Transverse colon (tissue), 4 donors: ENCODE measurements around the gene ZBTB40.

Experiments
- EP300 ChIP-seq: sonication (generic); formaldehyde crosslinking; IDR thresholded peaks from one replicate; pipeline ENCODE4 v1.6.1; 2017; ENCODE audit warnings: antibody characterized with exemption, low read depth
- POLR2A ChIP-seq: fragments of 450-650 bp; IDR thresholded peaks from one replicate; pipeline ENCODE4 v1.6.1; 2016; ENCODE audit warnings: antibody characterized with exemption, mild to moderate bottlenecking, moderate library complexity
- POLR2AphosphoS5 ChIP-seq, 3 donors: sonication (generic); formaldehyde crosslinking; IDR thresholded peaks; one replicate each; pipeline ENCODE4 v1.6.1; 2016; ENCODE audit warnings: antibody characterized with exemption in 3 of 3
- TF ChIP-seq, protein P1 (sequence below), 5 experiments: fragments of 200-600 bp in 3 of 5; fragments of 450-650 bp in 2 of 5; sonication (generic) in 3 of 5; IDR thresholded peaks; 1 replicate in 2 of 5; 2 replicates in 3 of 5; pipeline ENCODE4 v1.5.1; 2016 to 2017; ENCODE audit warnings: antibody characterized with exemption in 5 of 5, inconsistent platforms in 3 of 5, mild to moderate bottlenecking in 2 of 5, moderate library complexity in 1 of 5

DNA sequence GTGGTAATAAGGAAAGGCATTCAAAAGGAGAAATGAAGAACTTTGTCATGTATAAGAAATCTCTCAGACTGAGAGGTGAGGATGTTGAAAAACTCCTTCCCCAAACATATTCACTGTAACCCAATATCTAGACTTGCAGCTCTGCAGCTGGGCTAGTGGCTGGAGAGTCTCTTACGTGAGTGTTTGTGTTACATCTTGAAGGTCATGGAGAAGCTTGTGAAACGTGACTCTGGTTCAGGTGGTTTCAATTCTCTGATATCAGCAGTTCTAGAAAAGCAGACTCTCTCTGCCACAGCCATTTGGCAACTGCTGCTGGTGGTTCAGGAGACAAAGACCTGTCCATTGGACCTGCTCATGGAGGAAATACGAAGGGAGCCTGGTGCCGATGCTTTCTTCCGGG is 56.7 kb downstream of the ZBTB40 start:
- TF ChIP-seq POLR2A = no peak
- TF ChIP-seq, protein P1, sequence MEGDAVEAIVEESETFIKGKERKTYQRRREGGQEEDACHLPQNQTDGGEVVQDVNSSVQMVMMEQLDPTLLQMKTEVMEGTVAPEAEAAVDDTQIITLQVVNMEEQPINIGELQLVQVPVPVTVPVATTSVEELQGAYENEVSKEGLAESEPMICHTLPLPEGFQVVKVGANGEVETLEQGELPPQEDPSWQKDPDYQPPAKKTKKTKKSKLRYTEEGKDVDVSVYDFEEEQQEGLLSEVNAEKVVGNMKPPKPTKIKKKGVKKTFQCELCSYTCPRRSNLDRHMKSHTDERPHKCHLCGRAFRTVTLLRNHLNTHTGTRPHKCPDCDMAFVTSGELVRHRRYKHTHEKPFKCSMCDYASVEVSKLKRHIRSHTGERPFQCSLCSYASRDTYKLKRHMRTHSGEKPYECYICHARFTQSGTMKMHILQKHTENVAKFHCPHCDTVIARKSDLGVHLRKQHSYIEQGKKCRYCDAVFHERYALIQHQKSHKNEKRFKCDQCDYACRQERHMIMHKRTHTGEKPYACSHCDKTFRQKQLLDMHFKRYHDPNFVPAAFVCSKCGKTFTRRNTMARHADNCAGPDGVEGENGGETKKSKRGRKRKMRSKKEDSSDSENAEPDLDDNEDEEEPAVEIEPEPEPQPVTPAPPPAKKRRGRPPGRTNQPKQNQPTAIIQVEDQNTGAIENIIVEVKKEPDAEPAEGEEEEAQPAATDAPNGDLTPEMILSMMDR (IDR thresholded peaks at IDR 0.05) = no peak
- TF ChIP-seq POLR2AphosphoS5 (IDR thresholded peaks at IDR 0.05) = no peak
- no peak for TF ChIP-seq EP300
